Hippocampal formation (tissue), 2 donors: ENCODE data around the gene LRRC27.
"Not testable (repeated sequence)": the region's sequence is repeated elsewhere in the genome, so short reads cannot be mapped to it uniquely, and the experiment has no call there.

Experiments
- DNase-seq, 2 donors: peaks; one replicate each; lab custom pipeline; 2025; lab: John Stamatoyannopoulos, UW

LRRC27 gene

GRCh38 chr10:132331601-132332432 lies at the start of gene LRRC27:
TSS of gene LRRC27 (plus strand) at chr10:132332193. CDS start at chr10:132333525, 1,332 bp downstream.
- DNase-seq = peak; percentile 89 to 98

GRCh38 chr10:132282667-132283603 lies 49.1 kb upstream of the LRRC27 start:
- no peak for DNase-seq

- no peak for DNase-seq
These were observed 48.2 kb upstream of the LRRC27 start for GRCh38 chr10:132283604-132284382.

DNA sequence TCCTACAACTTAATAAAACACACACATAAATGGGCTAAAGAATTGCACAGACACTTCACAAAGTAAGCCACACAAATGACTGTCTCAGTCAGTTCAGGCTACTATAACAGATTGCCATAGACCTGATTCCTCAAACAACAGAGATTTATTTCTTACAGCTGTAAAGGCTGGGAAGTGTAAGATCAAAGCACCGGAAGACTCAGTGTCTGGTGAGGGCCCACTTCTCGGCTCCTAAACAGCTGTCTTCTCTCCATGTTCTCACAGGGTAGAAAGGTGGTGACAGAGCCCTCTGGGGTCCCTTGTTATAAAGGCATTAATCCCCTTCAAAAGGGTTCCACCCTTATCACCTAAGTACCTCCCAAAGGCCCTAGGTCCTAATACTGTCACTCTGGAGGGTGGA lies 42.6 kb upstream of the LRRC27 start:
- no peak for DNase-seq

GRCh38 chr10:132290631-132291030 lies 41.4 kb upstream of the LRRC27 start:
- no peak for DNase-seq

GRCh38 chr10:132291826-132292225 lies 40.2 kb upstream of the LRRC27 start:
- no peak for DNase-seq

- no peak for DNase-seq
These were observed 39.4 kb upstream of the LRRC27 start for GRCh38 chr10:132292287-132293200.

- no peak for DNase-seq
These were observed 38.7 kb upstream of the LRRC27 start for GRCh38 chr10:132293201-132293812.

GRCh38 chr10:132293813-132294520 lies 38.0 kb upstream of the LRRC27 start:
- DNase-seq = no peak

- DNase-seq = no peak
These were observed 37.3 kb upstream of the LRRC27 start for GRCh38 chr10:132294561-132295318.

GRCh38 chr10:132295481-132295880 lies 36.5 kb upstream of the LRRC27 start:
- not testable (repeated sequence) for DNase-seq

GRCh38 chr10:132296666-132297443 lies 35.1 kb upstream of the LRRC27 start:
- DNase-seq = no peak

- no peak for DNase-seq
These were observed 34.5 kb upstream of the LRRC27 start for GRCh38 chr10:132297526-132297925.

GRCh38 chr10:132298038-132298881 lies 33.7 kb upstream of the LRRC27 start:
- no peak for DNase-seq

GRCh38 chr10:132299371-132300336 lies 32.3 kb upstream of the LRRC27 start:
- DNase-seq = no peak

DNA sequence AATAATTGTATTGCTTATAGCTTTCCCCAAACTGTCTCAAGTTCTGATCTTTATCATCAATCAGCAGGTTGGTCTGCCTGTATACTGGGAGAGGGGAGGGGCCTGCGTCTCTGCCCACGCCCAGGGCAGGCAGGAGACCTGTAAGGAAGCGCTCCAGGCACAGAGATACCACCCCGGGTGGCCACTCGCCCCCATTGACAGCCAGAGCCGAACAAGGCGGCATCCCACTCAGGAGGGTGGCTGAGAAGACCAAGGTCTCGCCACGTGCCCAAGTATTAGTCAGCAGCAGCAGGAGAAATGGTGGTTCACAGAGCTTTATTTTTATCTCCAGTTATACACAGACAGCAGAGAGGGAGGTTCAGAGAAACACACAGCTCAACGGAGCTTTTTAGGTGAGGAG lies 31.4 kb upstream of the LRRC27 start:
- no peak for DNase-seq
